Activated T-helper 17 cell treated with anti-CD3 and anti-CD28 coated beads, Interleukin-2, amount 50 U/mL, for 72 hours (primary cell): ENCODE data around the gene TMCC2. TPM values are rescaled to one million over a fixed set of nuclear protein-coding genes. Genes with fewer than 3 reads are reported as not detected.

Experiments
- ATAC-seq: fragments of 150-1000 bp; cut with Tn5 transposase; replicated peaks from 2 replicates; pipeline ENCODE4 v1.10.0; 2021; ENCODE audit warnings: mild to moderate bottlenecking, moderate library complexity
- H3K27ac Mint-ChIP-seq: one replicate; pipeline ENCODE4 v1.8.0; 2022; ENCODE audit warnings: mixed read lengths
- H3K27me3 Mint-ChIP-seq: one replicate; pipeline ENCODE4 v1.8.0; 2022; ENCODE audit warnings: mixed read lengths
- H3K36me3 Mint-ChIP-seq: one replicate; pipeline ENCODE4 v1.8.0; 2022; ENCODE audit warnings: low read depth, mild to moderate bottlenecking, mixed read lengths
- H3K4me1 Mint-ChIP-seq: one replicate; pipeline ENCODE4 v1.8.0; 2022; ENCODE audit warnings: mixed read lengths
- H3K4me3 Mint-ChIP-seq: one replicate; pipeline ENCODE4 v1.8.0; 2022; ENCODE audit warnings: mild to moderate bottlenecking, mixed read lengths
- H3K9me3 Mint-ChIP-seq: one replicate; pipeline ENCODE4 v1.8.0; 2022; ENCODE audit warnings: mixed read lengths
- total RNA-seq, 2 donors: library from RNA; stranded (reverse); gene quantifications; one replicate each; pipeline ENCODE4 v1.2.3, GENCODE V29; 2022

The TMCC2 gene
- total RNA-seq, 2 donors from 2014 or later, result 2.6 to 3.5 TPM

- peak overlapping the region; percentile 94 for H3K27ac Mint-ChIP-seq
- no peaks in the 10 kb centered on the region for H3K27me3 Mint-ChIP-seq
- no peaks in the 10 kb centered on the region for H3K9me3 Mint-ChIP-seq
- no peak for ATAC-seq
- peaks cover 37% of the 10 kb centered on the region for H3K36me3 Mint-ChIP-seq
- peaks cover 48% of the 10 kb centered on the region for H3K4me1 Mint-ChIP-seq
- H3K4me3 Mint-ChIP-seq, result peak overlapping the region; percentile 77
Observed at GRCh38 chr1:205199931-205200299, 27.8 kb upstream of the TMCC2 start.

- no peak for ATAC-seq
- peak overlapping the region; percentile 3 for H3K27ac Mint-ChIP-seq
- H3K27me3 Mint-ChIP-seq, result no peaks in the 10 kb centered on the region
- H3K4me3 Mint-ChIP-seq, result peak overlapping the region; percentile 26
- H3K9me3 Mint-ChIP-seq, result no peaks in the 10 kb centered on the region
- H3K4me1 Mint-ChIP-seq, result peaks cover 30% of the 10 kb centered on the region
- H3K36me3 Mint-ChIP-seq, result peaks cover 5% of the 10 kb centered on the region
Observed at GRCh38 chr1:205204552-205204951, 23.2 kb upstream of the TMCC2 start.

- H3K4me3 Mint-ChIP-seq, result peak overlapping the region; percentile 26
- H3K27ac Mint-ChIP-seq, result peak overlapping the region; percentile 3
- peaks cover 25% of the 10 kb centered on the region for H3K4me1 Mint-ChIP-seq
- H3K36me3 Mint-ChIP-seq, result peaks cover under 1% of the 10 kb centered on the region
- ATAC-seq, result no peak
- H3K27me3 Mint-ChIP-seq, result no peaks in the 10 kb centered on the region
- no peaks in the 10 kb centered on the region for H3K9me3 Mint-ChIP-seq
Observed at GRCh38 chr1:205205055-205205454, 22.7 kb upstream of the TMCC2 start.

- Mint-ChIP-seq H3K27me3 (no peaks in the 10 kb centered on the region), H3K4me1 (peaks cover 27% of the 10 kb centered on the region), H3K27ac (no peak overlapping the region), H3K4me3 (peak overlapping the region; percentile 43), H3K9me3 (no peaks in the 10 kb centered on the region), H3K36me3 (peaks cover 4% of the 10 kb centered on the region)
- no peak for ATAC-seq
Observed at GRCh38 chr1:205208811-205209210, 18.9 kb upstream of the TMCC2 start.

- H3K4me1 Mint-ChIP-seq, result peaks cover 17% of the 10 kb centered on the region
- H3K9me3 Mint-ChIP-seq, result no peaks in the 10 kb centered on the region
- peak overlapping the region; percentile 98 for H3K27ac Mint-ChIP-seq
- H3K36me3 Mint-ChIP-seq, result peaks cover 4% of the 10 kb centered on the region
- no peaks in the 10 kb centered on the region for H3K27me3 Mint-ChIP-seq
- peak overlapping the region; percentile 93 for H3K4me3 Mint-ChIP-seq
- peak; percentile 41 for ATAC-seq
Observed at GRCh38 chr1:205210756-205211168, 17.0 kb upstream of the TMCC2 start.

- Mint-ChIP-seq H3K27ac (peak within 1 kb of the TSS; percentile 98), H3K9me3 (no peaks in the 10 kb centered on the region), H3K4me1 (peaks cover 17% of the 10 kb centered on the region), H3K36me3 (peaks cover 4% of the 10 kb centered on the region), H3K4me3 (peak within 1 kb of the TSS; percentile 93), H3K27me3 (no peaks in the 10 kb centered on the region)
- peak; percentile 84 for ATAC-seq
Observed at GRCh38 chr1:205211169-205211838, 16.4 kb upstream of the TMCC2 start, which contains the start of gene DSTYK. Gene DSTYK, minus strand, starts transcription at chr1:205211702. Its CDS starts 167 bp downstream, at chr1:205211535.

- H3K4me1 Mint-ChIP-seq, result peaks cover 17% of the 10 kb centered on the region
- peak; percentile 43 for ATAC-seq
- H3K27me3 Mint-ChIP-seq, result no peaks in the 10 kb centered on the region
- no peaks in the 10 kb centered on the region for H3K9me3 Mint-ChIP-seq
- H3K27ac Mint-ChIP-seq, result peak overlapping the region; percentile 98
- peak overlapping the region; percentile 93 for H3K4me3 Mint-ChIP-seq
- peaks cover 4% of the 10 kb centered on the region for H3K36me3 Mint-ChIP-seq
Observed at GRCh38 chr1:205211839-205212536, 15.8 kb upstream of the TMCC2 start.

GRCh38 chr1:205214756-205215155, 13.0 kb upstream of the TMCC2 start:
- Mint-ChIP-seq H3K36me3 (peaks cover 4% of the 10 kb centered on the region), H3K9me3 (no peaks in the 10 kb centered on the region), H3K4me1 (peaks cover 17% of the 10 kb centered on the region), H3K27ac (no peak overlapping the region), H3K4me3 (peak overlapping the region; percentile 44), H3K27me3 (peaks cover 2% of the 10 kb centered on the region)
- ATAC-seq, result no peak

- ATAC-seq, result no peak
- peaks cover 5% of the 10 kb centered on the region for H3K27me3 Mint-ChIP-seq
- peaks cover 10% of the 10 kb centered on the region for H3K4me1 Mint-ChIP-seq
- H3K27ac Mint-ChIP-seq, result no peak overlapping the region
- peaks cover 3% of the 10 kb centered on the region for H3K36me3 Mint-ChIP-seq
- H3K4me3 Mint-ChIP-seq, result no peak overlapping the region
- H3K9me3 Mint-ChIP-seq, result no peaks in the 10 kb centered on the region
Observed at GRCh38 chr1:205216588-205216987, 11.2 kb upstream of the TMCC2 start.

GRCh38 chr1:205217418-205217817, 10.3 kb upstream of the TMCC2 start:
- H3K27me3 Mint-ChIP-seq, result peaks cover 5% of the 10 kb centered on the region
- ATAC-seq, result no peak
- no peak overlapping the region for H3K27ac Mint-ChIP-seq
- H3K4me1 Mint-ChIP-seq, result peaks cover 2% of the 10 kb centered on the region
- no peaks in the 10 kb centered on the region for H3K36me3 Mint-ChIP-seq
- no peak overlapping the region for H3K4me3 Mint-ChIP-seq
- no peaks in the 10 kb centered on the region for H3K9me3 Mint-ChIP-seq

- H3K9me3 Mint-ChIP-seq, result no peaks in the 10 kb centered on the region
- ATAC-seq, result no peak
- H3K4me1 Mint-ChIP-seq, result no peaks in the 10 kb centered on the region
- H3K36me3 Mint-ChIP-seq, result no peaks in the 10 kb centered on the region
- H3K27me3 Mint-ChIP-seq, result peaks cover 5% of the 10 kb centered on the region
- H3K4me3 Mint-ChIP-seq, result no peak overlapping the region
- no peak overlapping the region for H3K27ac Mint-ChIP-seq
Observed at GRCh38 chr1:205220421-205220820, 7.3 kb upstream of the TMCC2 start.

GRCh38 chr1:205224736-205225135, 3.0 kb upstream of the TMCC2 start:
- Mint-ChIP-seq H3K4me1 (peaks cover 15% of the 10 kb centered on the region), H3K27me3 (peaks cover 12% of the 10 kb centered on the region), H3K36me3 (no peaks in the 10 kb centered on the region), H3K4me3 (no peak overlapping the region), H3K27ac (no peak overlapping the region), H3K9me3 (no peaks in the 10 kb centered on the region)
- no peak for ATAC-seq

- no peak overlapping the region for H3K4me3 Mint-ChIP-seq
- no peak overlapping the region for H3K27ac Mint-ChIP-seq
- ATAC-seq, result no peak
- no peaks in the 10 kb centered on the region for H3K36me3 Mint-ChIP-seq
- peaks cover 12% of the 10 kb centered on the region for H3K27me3 Mint-ChIP-seq
- H3K4me1 Mint-ChIP-seq, result peaks cover 18% of the 10 kb centered on the region
- no peaks in the 10 kb centered on the region for H3K9me3 Mint-ChIP-seq
Observed at GRCh38 chr1:205225901-205226765, 1.6 kb upstream of the TMCC2 start.

GRCh38 chr1:205226868-205227583, 720 bp upstream of the TMCC2 start:
- Mint-ChIP-seq H3K36me3 (no peaks in the 10 kb centered on the region), H3K27me3 (peaks cover 9% of the 10 kb centered on the region), H3K9me3 (no peaks in the 10 kb centered on the region), H3K27ac (no peak overlapping the region), H3K4me1 (peaks cover 20% of the 10 kb centered on the region), H3K4me3 (peak overlapping the region; percentile 85)
- peak; percentile 14 for ATAC-seq
